GM21786 (cell line): ENCODE data around the gene NUDT15.
A peak's percentile ranks its signal among the peaks of the same experiment; 100 is the strongest.
"Not testable (repeated sequence)": the region's sequence is repeated elsewhere in the genome, so short reads cannot be mapped to it uniquely, and the experiment has no call there.

Experiments used
- ATAC-seq: cut with Tn5 transposase; IDR thresholded peaks from one replicate; pipeline ENCODE4 v1.9.1; 2021; ENCODE audit not compliant: unreplicated experiment

Gene NUDT15

DNA sequence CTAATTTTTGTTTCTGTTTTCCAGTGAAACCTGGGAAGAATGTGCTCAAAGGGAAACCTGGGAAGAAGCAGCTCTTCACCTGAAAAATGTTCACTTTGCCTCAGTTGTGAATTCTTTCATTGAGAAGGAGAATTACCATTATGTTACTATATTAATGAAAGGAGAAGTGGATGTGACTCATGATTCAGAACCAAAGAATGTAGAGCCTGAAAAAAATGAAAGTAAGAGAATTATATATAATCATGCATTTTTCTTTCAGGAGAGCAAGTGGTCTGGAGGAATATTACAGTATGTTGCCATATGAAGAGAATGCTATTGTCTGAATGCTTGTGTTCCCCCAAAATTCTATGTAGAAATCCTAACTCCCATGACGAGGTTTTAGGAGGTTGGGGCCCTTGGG lies 3.4 kb downstream of the NUDT15 start:
- ATAC-seq = no peak

DNA sequence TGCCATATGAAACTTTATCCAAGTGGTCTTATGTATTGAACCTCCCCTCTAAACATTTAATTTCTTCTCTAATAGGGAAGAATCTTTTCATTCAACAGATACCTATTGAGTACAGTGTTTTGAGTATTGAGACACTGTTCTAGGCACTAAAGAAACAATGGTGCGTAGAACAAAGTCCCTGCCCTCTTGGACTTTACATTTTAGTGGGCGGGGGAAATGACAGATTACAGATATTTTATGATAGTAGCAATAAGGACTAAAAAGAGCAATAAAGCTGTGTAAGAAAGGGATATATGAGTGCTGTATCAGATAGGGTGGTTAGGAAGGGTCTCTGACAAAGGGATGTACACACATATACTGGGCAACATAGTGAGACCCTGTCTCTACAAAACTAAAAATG lies 5.4 kb downstream of the NUDT15 start:
- ATAC-seq = no peak

DNA sequence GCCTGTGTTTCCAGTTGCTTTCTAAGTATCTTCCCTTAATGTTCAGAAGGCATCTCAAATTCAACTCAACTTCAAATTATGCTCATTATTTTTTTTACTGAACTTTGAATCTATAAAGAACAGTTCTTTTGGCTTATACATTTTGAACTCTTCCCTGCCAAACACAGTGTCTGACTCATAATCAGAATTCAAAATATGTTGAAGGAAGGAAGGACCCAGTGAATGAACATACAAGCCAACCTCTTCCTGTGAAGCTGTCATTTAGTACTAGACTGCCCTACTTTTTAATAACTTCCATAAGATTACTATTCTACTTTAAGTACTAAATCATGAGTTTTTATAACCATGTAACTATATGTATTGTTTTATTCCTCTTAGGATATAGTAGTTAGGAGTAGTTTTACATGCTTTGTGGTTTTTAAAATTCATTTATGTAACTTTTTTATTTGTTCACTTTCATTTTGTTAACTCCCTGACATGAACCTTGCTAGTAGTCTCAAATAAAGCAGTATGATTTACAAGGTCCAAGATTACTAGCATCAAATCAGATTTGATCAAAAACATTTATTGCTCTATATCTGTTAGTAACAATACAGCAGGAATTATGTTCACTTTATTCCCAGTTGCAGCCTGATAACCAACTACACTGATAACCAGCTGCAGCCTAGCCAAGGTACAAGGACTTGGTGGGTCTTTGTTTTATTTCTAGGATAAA lies 6.4 kb downstream of the NUDT15 start:
- ATAC-seq = no peak

DNA sequence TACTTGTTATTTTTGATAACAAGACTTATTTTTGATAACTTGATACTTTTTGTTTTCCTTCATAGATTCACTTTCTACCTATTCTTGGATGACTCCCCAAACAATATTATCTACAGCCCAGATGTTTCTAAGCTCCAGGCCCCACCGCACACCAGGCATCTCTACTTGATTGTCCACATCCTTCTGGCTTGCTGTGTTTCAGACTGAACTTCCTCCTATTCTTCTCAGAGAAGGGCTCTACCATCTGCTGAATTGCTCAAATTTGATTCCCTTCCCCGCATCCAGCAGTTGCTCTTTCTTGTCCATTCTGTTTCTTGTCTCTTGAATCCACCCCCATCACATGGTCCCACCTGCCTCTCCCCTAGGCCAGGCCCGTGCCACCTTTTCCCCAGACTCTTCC lies 13.0 kb downstream of the NUDT15 start:
- no peak for ATAC-seq

DNA sequence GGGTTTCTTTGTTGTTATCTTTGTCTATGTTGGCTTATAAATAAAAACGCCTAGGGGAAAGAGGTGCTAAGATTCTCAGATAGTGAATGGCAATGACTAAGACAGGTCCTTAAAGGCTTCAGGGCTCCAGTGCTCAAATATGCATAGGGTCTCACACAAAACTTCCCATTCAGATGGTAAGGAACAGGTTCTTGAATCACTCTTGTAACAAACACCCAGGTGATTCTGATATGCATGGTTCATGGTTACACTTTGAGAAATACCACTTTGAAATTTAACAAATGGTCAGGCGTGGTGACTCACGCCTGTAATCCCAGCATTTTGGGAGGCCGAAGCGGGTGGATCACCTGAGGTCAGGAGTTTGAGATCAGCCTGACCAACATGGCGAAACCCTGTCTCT lies 17.1 kb downstream of the NUDT15 start:
- ATAC-seq = no peak

DNA sequence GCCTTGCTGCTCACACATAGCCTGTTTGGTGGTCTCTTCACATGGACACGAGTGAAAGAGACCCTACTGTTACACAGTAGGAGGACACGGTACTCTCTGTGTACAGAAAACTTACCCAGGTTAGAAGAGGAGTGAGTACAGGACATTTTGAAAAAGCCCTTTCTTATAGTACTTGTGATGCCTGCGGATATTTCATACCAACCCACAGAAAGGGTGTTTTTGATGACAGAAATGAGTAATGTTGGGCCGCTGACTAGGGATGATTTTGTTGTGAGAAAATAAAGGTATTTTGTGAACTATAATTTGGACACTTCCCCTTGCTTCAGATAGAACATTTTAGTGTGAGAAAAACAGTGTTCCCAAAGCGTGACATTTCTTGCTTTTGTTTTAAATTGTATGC lies 18.2 kb downstream of the NUDT15 start:
- ATAC-seq = no peak

DNA sequence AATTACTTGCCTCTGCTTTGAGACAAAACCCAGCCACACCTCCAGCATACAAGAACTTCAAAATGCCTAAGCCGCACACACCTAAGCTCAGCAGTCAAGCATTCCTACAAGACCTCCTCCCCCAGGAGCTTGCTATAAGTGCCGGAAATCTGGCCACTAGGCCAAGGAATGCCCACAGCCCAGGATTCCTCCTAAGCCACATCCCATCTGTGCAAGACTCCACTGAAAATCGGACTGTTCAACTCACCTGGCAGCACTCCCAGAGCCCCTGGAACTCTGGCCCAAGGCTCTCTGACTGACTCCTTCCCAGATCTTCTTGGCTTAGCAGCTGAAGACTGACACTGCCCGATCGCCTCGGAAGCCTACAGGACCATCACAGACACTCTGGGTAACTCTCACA lies 21.0 kb downstream of the NUDT15 start:
- not testable (repeated sequence) for ATAC-seq

DNA sequence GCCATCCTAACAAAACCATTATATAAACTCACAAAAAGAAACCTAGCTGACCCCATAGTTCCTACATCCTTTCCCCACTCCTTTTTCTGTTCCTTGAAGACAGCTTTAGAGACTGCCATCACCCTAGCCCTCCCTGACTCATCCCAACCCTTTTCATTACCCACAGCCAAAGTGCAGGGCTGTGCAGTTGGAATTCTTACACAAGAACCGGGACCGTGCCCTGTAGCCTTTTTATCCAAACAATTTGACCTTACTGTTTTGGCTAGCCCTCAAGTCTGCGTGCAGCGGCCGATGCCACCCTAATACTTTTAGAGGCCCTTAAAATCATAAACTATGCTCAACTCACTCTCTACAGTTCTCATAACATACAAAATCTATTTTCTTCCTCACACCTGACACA lies 22.4 kb downstream of the NUDT15 start:
- not testable (repeated sequence) for ATAC-seq

DNA sequence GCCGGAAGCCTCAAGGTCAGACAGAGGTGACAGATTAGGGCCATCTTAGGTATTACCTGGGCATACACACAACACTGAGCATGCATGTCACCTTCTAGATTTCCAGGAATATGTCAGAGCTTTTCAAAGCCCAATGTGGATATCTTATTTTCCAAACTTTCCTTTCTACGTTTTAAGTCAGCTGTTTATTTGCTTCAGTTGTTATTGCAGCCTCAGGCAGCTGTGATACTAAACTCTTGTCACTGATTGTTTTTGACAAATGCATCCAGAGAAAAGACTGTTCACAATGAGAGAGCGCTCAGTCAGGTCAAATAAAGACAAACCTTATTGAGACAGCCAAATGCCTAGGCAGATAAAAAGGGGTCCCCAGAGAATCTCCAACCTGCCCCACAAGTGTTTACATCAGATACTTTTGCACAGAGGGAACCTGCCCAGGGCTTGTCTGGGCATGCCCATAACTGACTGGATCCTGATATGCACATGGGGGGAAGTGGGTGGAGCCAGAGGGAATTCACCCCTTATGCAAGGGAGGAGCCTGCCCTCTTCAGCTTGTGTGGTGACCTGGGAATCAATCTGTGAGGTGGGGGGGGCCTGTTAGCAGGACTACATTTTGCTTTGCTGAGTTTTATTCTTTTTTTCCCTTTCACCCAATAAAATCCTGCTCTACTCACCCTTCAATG lies 28.9 kb downstream of the NUDT15 start:
- ATAC-seq = no peak

DNA sequence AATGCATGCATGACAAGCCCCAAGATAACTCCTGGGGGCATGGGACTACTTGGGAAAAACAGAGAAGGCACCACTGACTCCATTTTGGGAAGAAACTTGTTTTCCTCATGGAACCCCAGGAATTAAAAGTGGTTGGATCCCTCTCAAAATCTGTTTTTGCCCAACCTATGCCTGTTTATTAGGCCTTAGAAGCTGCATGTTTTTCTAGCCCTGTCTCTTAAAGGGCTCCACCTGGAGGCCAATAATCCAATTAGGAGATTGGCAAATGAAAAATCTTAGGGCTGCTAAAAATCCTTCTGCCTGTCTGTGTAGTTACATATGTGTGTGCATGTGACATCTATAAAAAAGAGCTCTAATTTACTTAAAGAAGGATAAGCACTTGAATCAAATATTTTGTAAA lies 30.5 kb downstream of the NUDT15 start:
- no peak for ATAC-seq

DNA sequence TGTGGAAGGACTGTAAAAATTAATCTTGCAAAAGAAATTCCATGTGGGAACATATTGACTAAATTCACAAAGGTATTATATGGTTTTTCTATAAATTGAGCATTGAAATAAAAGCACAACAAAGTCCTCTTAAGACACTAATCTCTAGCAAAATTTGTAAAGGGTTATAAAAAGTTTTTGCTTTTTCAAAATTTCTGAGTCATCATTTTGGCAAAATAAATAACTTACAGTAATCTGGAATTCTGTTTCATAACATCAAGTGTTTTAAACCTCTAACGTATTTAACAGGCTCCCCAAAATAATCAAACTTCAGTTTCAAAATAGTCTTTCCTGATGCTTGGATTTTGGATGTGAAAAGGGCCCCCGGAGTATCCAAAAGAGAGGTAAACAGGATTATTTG lies 31.4 kb downstream of the NUDT15 start:
- no peak for ATAC-seq

DNA sequence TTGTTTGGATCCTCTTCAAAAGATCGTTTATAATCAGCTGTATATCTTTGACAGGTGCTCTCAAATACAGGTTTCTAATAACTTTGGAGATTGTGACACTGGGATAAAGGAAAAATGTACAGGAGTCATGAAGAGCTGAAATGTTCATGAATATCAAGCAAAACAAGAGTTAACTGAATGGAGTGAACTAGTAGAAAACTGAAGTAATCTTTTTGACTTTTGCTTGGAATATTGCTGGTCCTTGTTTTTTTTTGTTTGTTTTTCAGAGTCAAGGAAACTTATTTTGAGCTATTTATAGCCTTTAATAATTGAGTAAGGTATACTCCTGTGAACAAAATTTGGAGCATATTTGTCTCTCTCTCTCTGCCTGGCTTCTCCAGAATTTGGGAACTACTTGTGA lies 32.0 kb downstream of the NUDT15 start:
- ATAC-seq = no peak

DNA sequence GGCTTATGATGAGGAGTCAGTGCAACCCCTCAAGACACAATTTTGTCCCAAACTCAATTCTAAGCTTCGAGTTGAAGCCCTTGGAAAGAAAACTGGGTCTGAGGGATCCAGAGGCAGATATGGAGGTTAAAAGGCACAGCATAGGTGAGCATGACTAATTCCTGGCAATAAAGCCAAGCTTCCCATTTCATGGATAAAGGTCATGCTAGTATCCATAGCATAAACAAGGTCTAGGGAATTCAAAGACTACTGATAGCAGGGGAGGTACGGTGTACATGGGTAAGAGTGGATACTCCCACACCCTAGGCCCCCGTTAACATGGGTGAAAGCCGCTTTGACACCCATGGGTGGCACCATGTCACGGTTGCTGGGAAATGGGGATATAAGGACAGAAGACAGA lies 33.4 kb downstream of the NUDT15 start:
- no peak for ATAC-seq

DNA sequence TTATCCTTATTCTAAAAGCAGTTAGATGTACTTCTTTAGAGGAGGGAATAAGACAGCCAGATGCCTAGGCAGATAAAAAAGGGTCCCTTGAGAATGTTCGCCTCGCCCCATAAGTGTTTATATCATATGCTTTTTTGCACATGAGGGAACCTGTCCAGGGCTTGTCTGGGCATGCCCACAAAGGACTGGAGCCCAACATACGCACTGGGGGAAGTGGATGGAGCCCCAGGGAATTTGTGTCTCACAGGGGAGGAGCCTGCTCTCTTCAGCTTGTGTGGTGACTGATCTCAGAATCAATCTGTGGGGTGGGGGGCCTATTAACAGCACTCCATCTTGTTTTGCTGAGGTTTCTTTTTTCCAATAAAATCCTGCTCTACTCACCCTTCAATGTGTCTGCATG lies 34.8 kb downstream of the NUDT15 start:
- no peak for ATAC-seq

DNA sequence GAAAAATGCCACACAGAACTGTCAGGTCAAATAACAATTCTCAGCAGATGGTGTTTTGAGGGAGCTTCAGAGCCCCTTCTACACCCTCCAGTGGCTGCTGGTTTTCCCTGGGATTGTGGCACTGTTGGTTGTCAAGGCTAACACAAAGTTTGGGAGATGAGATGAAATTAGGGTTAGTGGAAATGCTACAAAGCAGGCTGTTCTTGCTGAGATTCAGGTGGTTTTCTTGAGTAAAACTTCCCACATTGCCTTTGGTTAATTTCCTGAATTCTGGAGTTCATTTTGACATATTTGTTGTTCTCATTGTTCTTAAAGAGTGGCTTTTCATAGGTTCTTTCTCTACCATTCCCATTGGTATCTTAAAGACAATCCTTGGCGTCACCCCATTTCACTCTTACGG lies 35.3 kb downstream of the NUDT15 start:
- ATAC-seq = no peak

DNA sequence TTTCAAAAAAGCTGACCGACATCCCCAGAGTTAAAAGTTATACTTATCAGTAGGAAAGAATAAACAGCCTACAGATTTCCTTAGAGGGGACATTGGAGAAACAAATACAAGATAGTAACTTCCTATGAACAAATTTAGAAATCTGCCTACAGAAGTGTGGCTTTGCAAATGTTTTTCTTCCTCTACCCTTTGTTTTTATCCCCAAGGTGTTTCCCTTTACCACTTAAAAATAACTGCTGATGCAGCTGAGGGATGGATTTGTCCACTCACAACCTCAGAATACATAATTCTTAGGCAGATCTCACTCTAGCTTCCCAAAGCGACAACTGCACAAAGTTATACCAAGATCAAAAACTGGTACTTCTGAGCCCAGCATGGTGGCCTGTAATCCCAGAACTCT lies 36.5 kb downstream of the NUDT15 start:
- ATAC-seq = no peak

DNA sequence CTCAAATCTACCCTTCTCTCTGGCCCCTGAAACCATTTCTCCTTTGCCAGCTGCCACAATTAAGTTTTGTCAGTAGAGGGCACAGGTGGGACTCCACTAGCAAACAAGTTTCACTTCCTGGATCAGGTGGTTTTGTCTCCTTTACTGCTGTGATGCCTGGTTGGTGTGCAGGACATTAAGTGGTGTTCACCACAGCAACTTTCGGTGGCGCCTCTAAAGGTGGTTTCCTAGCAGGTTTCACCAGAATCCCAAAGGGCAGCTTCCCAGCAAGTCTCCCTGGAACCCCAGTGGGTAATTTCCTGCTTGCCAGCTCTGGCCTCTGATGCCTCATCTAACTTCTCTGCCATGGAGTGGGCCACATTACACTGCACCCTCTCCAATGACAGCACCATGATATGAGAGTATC lies 40.7 kb downstream of the NUDT15 start:
- peak; percentile 99 for ATAC-seq

DNA sequence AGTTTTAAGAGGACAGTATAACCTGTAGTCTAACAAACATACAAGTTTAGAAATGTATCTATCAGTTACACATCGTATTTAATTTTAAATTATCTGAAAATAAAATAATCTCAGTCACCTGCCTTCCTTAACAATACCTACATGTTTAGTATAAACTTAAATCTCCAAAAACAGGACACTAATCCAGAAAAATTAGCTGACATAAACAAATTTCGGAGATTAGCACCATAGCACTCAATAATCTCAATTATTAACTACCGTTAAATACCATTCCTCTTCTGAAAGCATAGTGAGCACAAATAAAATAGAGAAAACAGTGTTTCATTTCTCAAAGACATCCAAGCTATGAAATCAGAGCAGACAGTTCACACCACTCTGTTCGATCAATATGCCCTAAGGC lies 44.2 kb downstream of the NUDT15 start:
- ATAC-seq = no peak

DNA sequence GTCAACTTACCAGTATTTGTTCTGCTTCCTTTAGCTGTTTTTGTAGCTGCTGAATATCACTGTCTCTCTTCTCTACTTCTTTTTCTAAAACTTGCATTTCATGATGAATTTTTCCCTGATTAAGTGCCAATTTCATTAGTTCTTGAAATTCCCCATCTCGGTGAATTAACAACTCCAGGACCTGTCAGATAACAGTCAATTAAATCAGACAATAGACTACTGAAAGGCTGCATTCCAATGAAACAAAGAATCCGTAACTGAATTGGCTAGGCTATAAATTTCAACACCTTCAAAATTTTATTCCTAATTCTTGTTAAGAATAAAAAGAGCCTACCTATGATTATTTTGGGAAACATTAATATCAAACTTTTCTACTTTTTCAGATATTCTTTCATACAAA lies 48.7 kb downstream of the NUDT15 start:
- no peak for ATAC-seq

DNA sequence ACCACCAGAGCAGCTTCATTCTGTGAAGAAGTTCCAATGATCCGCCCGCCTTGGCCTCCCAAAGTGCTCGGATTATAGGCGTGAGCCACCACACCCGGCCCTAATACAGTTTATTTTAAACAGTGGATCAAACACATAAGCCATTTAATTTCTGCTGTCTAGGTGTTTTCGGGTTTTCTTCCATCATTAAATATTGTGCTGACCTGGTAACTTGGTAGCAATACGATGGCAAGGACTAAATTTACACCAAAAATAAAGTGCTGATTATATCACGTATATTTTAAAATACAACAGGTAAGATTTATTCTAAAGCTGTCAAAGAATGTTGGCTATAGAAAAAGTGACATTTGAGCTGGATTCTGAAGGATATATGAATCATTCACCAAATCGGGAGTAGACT lies 56.1 kb downstream of the NUDT15 start:
- no peak for ATAC-seq

DNA sequence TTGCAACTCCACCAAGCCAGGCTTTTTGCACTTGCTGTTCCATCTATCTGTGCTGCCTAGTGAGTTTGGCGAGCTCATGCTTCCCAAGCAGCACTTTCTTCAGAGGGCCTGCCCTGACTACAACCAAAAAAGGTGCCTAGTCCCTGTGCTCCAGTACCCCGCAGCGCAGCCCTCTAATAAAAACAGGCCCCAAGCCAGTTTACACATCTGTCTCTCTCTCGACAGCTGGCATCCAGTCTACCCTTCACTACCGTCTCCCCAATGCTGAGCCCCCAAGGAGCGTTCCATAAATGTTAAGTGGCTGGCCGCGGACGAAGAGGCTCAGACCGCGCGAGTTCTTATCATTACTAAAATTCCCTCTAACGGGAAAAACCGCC lies 56.9 kb downstream of the NUDT15 start:
- no peak for ATAC-seq

DNA sequence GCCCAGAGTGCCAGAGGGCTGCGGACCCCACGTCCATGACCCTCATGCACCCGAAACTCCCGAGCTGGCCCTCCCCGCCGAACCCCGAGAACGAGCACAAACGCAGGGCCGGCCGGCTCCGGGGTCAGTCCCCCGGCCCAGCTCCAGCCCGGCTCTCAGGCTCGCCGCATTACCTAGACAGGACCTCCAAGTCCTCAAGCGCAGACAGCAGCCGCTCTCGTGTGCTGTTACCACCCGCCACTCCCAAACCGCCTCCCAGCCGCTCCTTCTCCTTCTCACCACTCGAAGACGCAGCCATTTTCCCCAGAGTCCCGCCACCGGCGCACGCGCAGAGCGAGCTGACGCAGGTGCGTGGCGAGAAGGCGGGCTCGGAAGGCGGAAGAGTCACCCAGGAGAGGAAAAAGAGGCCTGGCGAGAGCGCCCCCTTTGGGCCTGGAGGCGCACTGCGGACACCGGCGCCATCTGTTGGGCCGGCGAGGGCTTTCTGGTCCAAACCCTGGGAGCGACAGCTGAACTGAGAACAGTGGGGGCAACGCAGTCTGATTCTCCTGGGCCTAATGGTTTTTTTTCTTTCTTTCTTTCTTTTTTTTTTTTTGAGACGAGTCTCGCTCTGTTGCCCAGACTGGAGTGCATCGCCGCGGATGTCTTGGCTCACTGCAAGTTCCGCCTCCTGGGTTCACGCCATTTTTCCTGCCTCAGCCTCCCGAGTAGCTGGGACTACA lies 57.4 kb downstream of the NUDT15 start, which contains the start of gene MED4:
Gene MED4, minus strand, starts transcription at position 324 of the 722 bp plus-strand sequence. Its CDS starts 26 bp downstream, at position 298.
- ATAC-seq = peak; percentile 95
